Measurements from ENCODE around the gene RRP8.

- TF ChIP-seq POLR2A (IDR thresholded peaks at IDR 0.05) (no peak), CTCF (IDR thresholded peaks at IDR 0.05) (no peak)
Measured at GRCh38 chr11:6554828-6555706, 48.3 kb downstream of the RRP8 start.

Measured in tibial nerve (tissue), 3 donors.